Measurements from ENCODE around the gene ZNF610.

DNA sequence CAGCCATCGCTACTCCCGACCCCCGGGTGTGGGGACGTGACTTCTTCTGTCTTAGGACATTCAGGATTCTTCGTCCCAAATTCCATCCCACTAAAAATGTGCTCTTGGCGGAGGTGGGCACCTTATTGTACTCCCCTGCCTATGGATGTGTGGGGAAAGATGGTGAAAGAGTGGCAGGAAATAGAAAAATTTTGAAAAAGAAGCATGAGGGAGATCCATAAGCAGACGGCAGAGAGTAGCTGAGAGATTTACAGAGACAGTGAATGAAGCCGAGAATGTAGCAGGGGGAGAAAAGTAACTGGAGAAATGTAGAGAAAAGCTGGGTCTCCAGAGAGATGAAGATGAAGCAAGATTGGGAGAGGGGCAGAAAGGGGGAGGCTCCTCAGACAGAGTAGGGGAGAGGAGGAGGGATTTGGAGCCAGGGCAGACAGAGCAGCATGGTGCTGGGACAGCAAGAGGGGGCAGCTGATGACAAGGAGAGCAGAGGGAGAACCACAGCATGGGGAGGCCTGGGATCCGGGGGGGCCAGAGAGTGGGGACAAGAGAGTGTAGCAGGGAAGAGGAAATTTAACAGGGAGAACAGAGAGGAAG lies 843 bp downstream of the ZNF610 start:
- TF ChIP-seq, protein P1, sequence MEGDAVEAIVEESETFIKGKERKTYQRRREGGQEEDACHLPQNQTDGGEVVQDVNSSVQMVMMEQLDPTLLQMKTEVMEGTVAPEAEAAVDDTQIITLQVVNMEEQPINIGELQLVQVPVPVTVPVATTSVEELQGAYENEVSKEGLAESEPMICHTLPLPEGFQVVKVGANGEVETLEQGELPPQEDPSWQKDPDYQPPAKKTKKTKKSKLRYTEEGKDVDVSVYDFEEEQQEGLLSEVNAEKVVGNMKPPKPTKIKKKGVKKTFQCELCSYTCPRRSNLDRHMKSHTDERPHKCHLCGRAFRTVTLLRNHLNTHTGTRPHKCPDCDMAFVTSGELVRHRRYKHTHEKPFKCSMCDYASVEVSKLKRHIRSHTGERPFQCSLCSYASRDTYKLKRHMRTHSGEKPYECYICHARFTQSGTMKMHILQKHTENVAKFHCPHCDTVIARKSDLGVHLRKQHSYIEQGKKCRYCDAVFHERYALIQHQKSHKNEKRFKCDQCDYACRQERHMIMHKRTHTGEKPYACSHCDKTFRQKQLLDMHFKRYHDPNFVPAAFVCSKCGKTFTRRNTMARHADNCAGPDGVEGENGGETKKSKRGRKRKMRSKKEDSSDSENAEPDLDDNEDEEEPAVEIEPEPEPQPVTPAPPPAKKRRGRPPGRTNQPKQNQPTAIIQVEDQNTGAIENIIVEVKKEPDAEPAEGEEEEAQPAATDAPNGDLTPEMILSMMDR (IDR thresholded peaks at IDR 0.05; ENCODE audit: extremely low read depth in 1 of 2, insufficient read depth in 1 of 2, low read depth in 1 of 2, low read length in 2 of 2), result no peak
- TF ChIP-seq POLR2A (IDR thresholded peaks at IDR 0.05; ENCODE audit: low read depth, low read length), result no peak

Measured in endothelial cell of umbilical vein (primary cell).